PC-3 (cell line): ENCODE results near the gene KDM4F. TPM values are rescaled to one million over a fixed set of nuclear protein-coding genes. Genes with fewer than 3 reads are reported as not detected.

Experiments used
- ATAC-seq: fragments of 200-7000 bp; cut with Tn5 transposase; 2 replicates; pipeline ENCODE4 v1.9.1; 2020; ENCODE audit warnings: mild to moderate bottlenecking, moderate library complexity
- BruUV-seq: library from RNA; stranded (reverse); fragments of 400-500 nt; replicated peaks from 2 replicates; lab custom pipeline; 2021; lab: Mats Ljungman, UMichigan
- CTCF ChIA-PET: fragments of 300-600 bp; sonication (Branson Sonifier 250); formaldehyde crosslinking; loops from one replicate; lab custom pipeline; 2022; ENCODE audit warnings: antibody characterized with exemption; lab: Charles Lee
- POLR2A ChIA-PET: fragments of 300-600 bp; sonication (Branson Sonifier 250); formaldehyde crosslinking; loops from one replicate; lab custom pipeline; 2022; ENCODE audit warnings: antibody characterized with exemption; ENCODE audit not compliant: unreplicated experiment; lab: Charles Lee
- DNase-seq: peaks from one replicate; pipeline ENCODE4 v3.0.0-alpha.2; 2015
- H2AFZ ChIP-seq: fragments of 300-600 bp; sonication (generic); 2 replicates; pipeline ENCODE4 v1.6.0; 2016; ENCODE audit warnings: antibody characterized with exemption, low read length
- H3F3A ChIP-seq: fragments of 300-600 bp; sonication (generic); one replicate; pipeline ENCODE4 v1.6.0; 2017; ENCODE audit warnings: antibody characterized with exemption, low read length, control low read depth, mild to moderate bottlenecking; ENCODE audit not compliant: unreplicated experiment
- H3K27ac ChIP-seq: fragments of 300-600 bp; sonication (generic); 2 replicates; pipeline ENCODE4 v1.5.1; 2016; ENCODE audit warnings: mild to moderate bottlenecking, low read length
- H3K27me3 ChIP-seq: fragments of 300-600 bp; sonication (generic); 2 replicates; pipeline ENCODE4 v1.6.1; 2016; ENCODE audit warnings: low read length, mixed read lengths
- H3K36me3 ChIP-seq: fragments of 300-600 bp; sonication (generic); 2 replicates; pipeline ENCODE4 v1.6.1; 2016; ENCODE audit warnings: low read depth, mixed run types, low read length, mixed read lengths
- H3K4me1 ChIP-seq: fragments of 300-600 bp; sonication (generic); 2 replicates; pipeline ENCODE4 v1.5.1; 2016; ENCODE audit warnings: low read length; ENCODE audit not compliant: insufficient read depth
- H3K4me2 ChIP-seq: fragments of 300-600 bp; sonication (generic); 2 replicates; pipeline ENCODE4 v1.6.0; 2016; ENCODE audit warnings: low read length
- H3K4me3 ChIP-seq: fragments of 300-600 bp; sonication (generic); 2 replicates; pipeline ENCODE4 v1.5.1; 2016; ENCODE audit warnings: mild to moderate bottlenecking, low read length, mixed read lengths
- H3K79me2 ChIP-seq: fragments of 300-600 bp; sonication (generic); 2 replicates; pipeline ENCODE4 v1.6.1; 2017; ENCODE audit warnings: low read length, mixed read lengths
- H3K9ac ChIP-seq: fragments of 300-600 bp; sonication (generic); 2 replicates; pipeline ENCODE4 v1.6.0; 2016; ENCODE audit warnings: mild to moderate bottlenecking, low read length
- H3K9me2 ChIP-seq: fragments of 300-600 bp; sonication (generic); replicated peaks from 2 replicates; pipeline ENCODE4 v1.6.1; 2016; ENCODE audit warnings: mixed run types, low read length, mixed read lengths
- H3K9me3 ChIP-seq: fragments of 300-600 bp; sonication (generic); 2 replicates; pipeline ENCODE4 v1.6.1; 2016; ENCODE audit warnings: low read length, mixed read lengths
- H4K20me1 ChIP-seq: fragments of 300-600 bp; sonication (generic); 2 replicates; pipeline ENCODE4 v1.6.1; 2016; ENCODE audit warnings: low read length, mixed read lengths
- CTCF ChIP-seq: fragments of 300-600 bp; sonication (generic); conservative IDR thresholded peaks from 2 replicates; pipeline ENCODE4 v1.5.1; 2017; ENCODE audit warnings: antibody characterized with exemption, low read depth, mild to moderate bottlenecking, low read length
- EZH2 ChIP-seq: fragments of 300-600 bp; sonication (generic); IDR thresholded peaks from one replicate; pipeline ENCODE4 v1.6.1; 2017; ENCODE audit warnings: antibody characterized with exemption, mild to moderate bottlenecking, low read length; ENCODE audit not compliant: unreplicated experiment
- EZH2phosphoT487 ChIP-seq: fragments of 300-600 bp; sonication (generic); IDR thresholded peaks from 2 replicates; pipeline ENCODE4 v1.6.1; 2018; ENCODE audit warnings: mild to moderate bottlenecking, antibody characterized with exemption, low read length, borderline replicate concordance
- intact Hi-C: fragments of 100-400 bp; cut with micrococcal nuclease; formaldehyde crosslinking; loops from 2 replicates; pipeline ENCODE4 v1.9.0; 2023
- total RNA-seq: library from RNA; depleted of rRNA; stranded (reverse); fragments of >200 nt; gene quantifications from 2 replicates; pipeline ENCODE4 v1.2.3, GENCODE V29; 2014

KDM4F gene
- total RNA-seq, 1 experiment from 2014 or later: not detected

GRCh38 chr11:95086836-95087570 is 37.8 kb downstream of the KDM4F start:
- H3K9ac ChIP-seq: no peak overlapping the region
- H2AFZ ChIP-seq: no peak overlapping the region
- no peak overlapping the region for H3K27ac ChIP-seq
- ChIA-PET POLR2A (no interaction called here), CTCF (no interaction called here)
- intact Hi-C loops: no loop called here
- peaks cover 19% of the 10 kb centered on the region for H3K79me2 ChIP-seq
- no peaks in the 10 kb centered on the region for H3K36me3 ChIP-seq
- H3K9me3 ChIP-seq: no peaks in the 10 kb centered on the region
- no peaks in the 10 kb centered on the region for H4K20me1 ChIP-seq
- no peak overlapping the region for H3K4me2 ChIP-seq
- peaks cover 27% of the 10 kb centered on the region for H3K4me1 ChIP-seq
- no peak for DNase-seq
- no peak for ATAC-seq
- H3F3A ChIP-seq: no peaks in the 10 kb centered on the region
- no peak overlapping the region for H3K4me3 ChIP-seq
- no peaks in the 10 kb centered on the region for H3K9me2 ChIP-seq
- no TSS peak for BruUV-seq
- TF ChIP-seq CTCF (no peak), EZH2 (no peak), EZH2phosphoT487 (no peak)
- no peaks in the 10 kb centered on the region for H3K27me3 ChIP-seq

- H3K9me3 ChIP-seq: no peaks in the 10 kb centered on the region
- ChIA-PET CTCF (no interaction called here), POLR2A (interaction anchor here (1.0 to 1.4 kb wide), 2 partner anchors 18 to 22 kb away, joined by 3 to 12 read pairs; partner anchors contain the start of gene SRSF8)
- H2AFZ ChIP-seq: peak overlapping the region; percentile 96
- H3K36me3 ChIP-seq: no peaks in the 10 kb centered on the region
- H3F3A ChIP-seq: no peaks in the 10 kb centered on the region
- TF ChIP-seq EZH2phosphoT487 (no peak), EZH2 (no peak), CTCF (no peak)
- DNase-seq (no peak), ATAC-seq (no peak)
- no peaks in the 10 kb centered on the region for H4K20me1 ChIP-seq
- H3K4me2 ChIP-seq: peak overlapping the region; percentile 92
- TSS peak; percentile 85 for BruUV-seq
- peaks cover 24% of the 10 kb centered on the region for H3K79me2 ChIP-seq
- peak overlapping the region; percentile 89 for H3K4me3 ChIP-seq
- H3K27me3 ChIP-seq: no peaks in the 10 kb centered on the region
- peaks cover 43% of the 10 kb centered on the region for H3K4me1 ChIP-seq
- no peaks in the 10 kb centered on the region for H3K9me2 ChIP-seq
- H3K27ac ChIP-seq: no peak overlapping the region
- peak overlapping the region; percentile 73; the same call in 1 of the 2 replicates for H3K9ac ChIP-seq
- intact Hi-C loops: loop anchor here (1.0 kb wide), 2 partner anchors 18 to 21 kb away; no protein-coding TSS in a partner anchor
Observed at GRCh38 chr11:95088946-95089619, 39.9 kb downstream of the KDM4F start.
